HG03103 (cell line): ENCODE data around the gene ARHGAP18.

Source experiments
- ATAC-seq: cut with Tn5 transposase; IDR thresholded peaks from one replicate; pipeline ENCODE4 v1.9.1; 2021; ENCODE audit warnings: low read depth; ENCODE audit not compliant: unreplicated experiment

Gene ARHGAP18

GRCh38 chr6:129671442-129672340, 38.3 kb downstream of the ARHGAP18 start:
- peak; percentile 76 for ATAC-seq

- no peak for ATAC-seq
Observed at GRCh38 chr6:129670634-129671033, 39.3 kb downstream of the ARHGAP18 start.

DNA sequence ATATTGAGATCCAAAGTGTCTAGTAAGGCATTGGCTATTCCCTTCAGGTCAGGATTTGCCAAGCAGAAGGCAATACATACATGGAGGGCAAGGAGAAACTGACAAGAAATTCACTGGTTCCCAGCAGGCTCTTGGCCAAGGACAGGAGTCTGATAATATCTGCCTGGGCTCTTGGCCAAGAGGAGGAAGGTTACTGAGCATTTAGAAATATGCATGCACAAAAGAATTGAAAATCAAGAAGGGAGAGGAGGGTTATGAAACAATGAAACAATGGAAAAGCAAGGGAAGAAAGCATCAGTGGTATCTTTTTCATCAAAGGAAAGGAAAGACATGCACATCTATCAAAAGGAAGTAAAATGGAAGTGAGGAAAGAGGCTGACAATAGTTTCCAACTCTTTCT, 42.4 kb downstream of the ARHGAP18 start:
- ATAC-seq = no peak

DNA sequence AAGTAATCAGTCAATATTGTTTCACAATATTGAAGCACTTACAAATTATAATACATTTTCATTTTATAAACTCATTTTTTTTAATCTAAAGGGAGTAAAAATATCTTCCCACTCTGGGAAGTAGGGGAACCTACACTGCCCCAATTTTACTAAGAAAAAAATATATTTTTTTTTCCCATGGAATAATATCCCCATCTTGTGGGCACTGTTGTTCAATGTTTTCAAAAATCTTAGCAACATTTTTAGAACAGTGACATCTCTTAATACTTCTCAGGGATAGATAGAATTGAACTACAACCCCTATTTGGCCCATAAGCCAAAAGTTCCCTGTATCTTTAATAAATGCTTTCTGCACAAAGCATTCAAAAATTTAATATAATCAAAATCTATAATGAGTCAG, 42.9 kb downstream of the ARHGAP18 start:
- no peak for ATAC-seq

- no peak for ATAC-seq
Observed at GRCh38 chr6:129665555-129665954, 44.4 kb downstream of the ARHGAP18 start.

- no peak for ATAC-seq
Observed at GRCh38 chr6:129663531-129663930, 46.4 kb downstream of the ARHGAP18 start.

DNA sequence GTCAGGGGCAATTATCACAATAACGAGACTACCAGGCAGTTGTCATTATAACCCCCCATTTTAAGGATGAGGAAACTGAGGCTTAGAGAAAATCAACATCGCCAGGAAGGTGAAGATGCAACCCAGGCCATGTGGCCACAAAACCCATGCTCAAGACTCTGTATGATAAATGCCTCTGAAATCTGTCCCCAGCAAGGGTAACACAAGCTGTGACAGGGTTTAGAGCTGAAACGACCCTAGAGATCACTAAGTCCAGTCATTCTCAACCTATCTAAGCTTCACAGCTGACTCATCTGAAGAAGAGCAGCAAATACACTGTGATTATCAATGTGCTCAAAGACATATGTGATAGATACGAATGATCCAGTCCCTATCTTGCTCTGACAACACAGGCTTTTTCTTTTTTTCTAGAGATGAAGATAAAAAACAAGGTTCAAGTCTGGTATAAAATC, 47.0 kb downstream of the ARHGAP18 start:
- peak; percentile 67 for ATAC-seq

- ATAC-seq = peak; percentile 52
Observed at GRCh38 chr6:129662406-129662766, 47.6 kb downstream of the ARHGAP18 start.

DNA sequence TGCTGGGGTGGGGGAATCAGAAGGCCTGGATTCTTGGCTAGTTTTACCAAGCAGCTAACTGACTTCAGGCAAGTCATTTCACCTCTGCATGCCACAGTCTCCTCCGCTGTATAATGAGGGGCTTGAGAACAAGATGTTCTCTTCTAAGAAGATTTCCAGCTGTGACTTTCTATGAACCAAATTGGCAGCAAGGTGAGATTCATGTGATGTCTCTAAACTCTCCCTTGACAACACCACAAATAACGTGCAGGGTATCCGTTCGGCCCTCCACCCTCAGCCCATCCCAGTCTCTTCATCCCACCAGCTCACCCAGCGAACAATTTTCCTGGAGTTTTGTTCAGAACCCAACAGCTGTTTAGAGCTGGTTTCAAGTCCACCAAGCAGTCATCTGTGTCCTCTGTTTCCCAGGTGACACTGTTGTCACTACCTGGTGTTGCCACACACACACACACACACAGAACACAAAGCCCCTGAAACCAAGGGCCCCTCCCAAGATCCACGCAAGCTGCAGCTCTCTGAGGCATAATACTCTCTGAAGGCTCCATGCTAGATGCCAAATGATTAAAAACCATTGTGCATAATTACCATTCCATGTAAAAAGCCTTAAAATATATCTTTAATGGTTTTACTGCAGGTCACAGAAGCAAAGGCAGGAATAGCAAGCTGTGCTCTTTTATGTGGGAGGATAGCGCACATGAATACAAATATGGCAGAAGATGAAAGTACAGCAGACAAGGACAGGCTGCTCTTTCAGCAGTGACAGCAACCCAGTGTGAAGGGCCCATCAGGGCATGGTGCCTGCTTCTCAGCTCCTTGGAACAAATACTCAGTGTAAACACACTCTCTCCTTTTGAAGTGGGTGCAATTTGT, 48.2 kb downstream of the ARHGAP18 start:
- ATAC-seq = peak; percentile 5

GRCh38 chr6:129660346-129660676, 49.7 kb downstream of the ARHGAP18 start:
- no peak for ATAC-seq

GRCh38 chr6:129659590-129660345, 50.2 kb downstream of the ARHGAP18 start:
- no peak for ATAC-seq

DNA sequence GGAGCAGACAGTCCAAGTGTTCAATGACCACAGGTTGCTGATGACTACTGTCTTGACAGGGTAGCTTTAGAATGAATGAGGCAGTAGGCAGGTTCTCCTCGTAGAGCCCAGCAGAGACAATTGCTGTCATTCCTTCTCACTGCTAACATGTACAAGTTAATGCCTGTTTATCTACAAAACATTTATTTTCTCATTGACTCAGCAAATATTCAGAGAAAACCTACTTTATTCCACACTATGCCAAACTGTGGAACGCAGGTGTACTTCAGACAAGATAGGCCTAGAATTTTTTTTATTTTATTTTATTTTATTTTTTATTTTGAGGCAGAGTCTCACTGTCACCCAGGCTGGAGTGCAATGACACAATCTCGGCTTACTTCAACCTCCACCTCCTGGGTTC, 50.8 kb downstream of the ARHGAP18 start:
- no peak for ATAC-seq

DNA sequence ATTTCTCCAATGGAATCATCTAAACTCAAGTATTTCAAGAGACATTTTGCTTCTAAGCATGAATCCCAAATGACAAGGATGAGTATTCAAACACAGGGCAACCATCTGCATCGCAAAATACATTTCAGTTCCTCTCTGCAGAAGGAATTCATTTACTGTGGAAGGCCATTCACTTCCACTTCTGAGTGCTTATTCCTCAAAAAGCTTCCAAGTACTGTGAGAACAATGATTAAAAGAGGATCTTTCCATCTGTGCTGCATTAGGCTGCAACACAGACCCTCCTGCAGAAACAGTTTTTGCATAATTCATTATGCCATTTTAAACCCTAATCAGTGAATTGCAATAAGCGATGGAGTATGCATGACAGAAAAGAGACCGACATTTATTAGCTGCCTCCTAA, 52.5 kb downstream of the ARHGAP18 start:
- no peak for ATAC-seq

DNA sequence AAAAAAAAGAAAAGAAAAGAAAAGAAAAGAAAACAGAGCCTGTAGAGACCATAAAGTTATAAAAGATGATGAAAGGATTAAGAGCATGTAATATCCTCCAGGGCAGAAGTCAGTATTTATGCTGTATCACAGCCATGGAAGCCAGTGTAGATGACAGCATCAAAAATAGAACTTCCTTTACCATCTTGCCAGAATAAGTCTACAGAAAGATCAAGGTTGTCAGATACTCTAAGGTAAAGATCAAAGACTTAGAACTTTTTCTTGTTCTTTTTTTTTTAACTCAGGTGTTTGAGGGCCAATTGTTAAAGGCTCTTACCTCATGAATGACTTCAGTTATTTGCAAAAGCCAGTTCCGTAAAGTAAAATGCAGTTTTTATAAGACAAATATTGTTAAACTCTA, 54.6 kb downstream of the ARHGAP18 start:
- ATAC-seq = no peak

- no peak for ATAC-seq
Observed at GRCh38 chr6:129653746-129654145, 56.2 kb downstream of the ARHGAP18 start.

- no peak for ATAC-seq
Observed at GRCh38 chr6:129653229-129653628, 56.7 kb downstream of the ARHGAP18 start.

DNA sequence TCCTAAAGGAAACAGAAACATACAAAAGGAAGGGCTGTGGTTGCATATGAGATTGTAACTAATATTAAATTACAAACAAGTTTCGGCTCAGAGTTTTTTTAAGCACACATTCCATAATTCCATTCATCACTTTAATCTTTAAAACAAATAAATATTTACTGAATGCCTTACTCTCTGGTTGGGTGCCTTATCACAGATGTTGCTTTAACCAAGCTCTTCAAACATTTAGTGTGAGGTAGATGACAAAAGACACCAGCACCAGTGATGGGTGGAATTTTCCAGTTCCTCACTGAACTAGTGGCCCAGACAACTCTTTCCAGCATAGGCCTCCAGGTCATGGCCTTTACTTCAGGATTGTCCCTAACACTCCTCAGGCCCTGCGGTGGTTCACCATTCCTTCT, 58.7 kb downstream of the ARHGAP18 start:
- ATAC-seq = no peak

- no peak for ATAC-seq
Observed at GRCh38 chr6:129648819-129649491, 61.0 kb downstream of the ARHGAP18 start.

- ATAC-seq = peak; percentile 9
Observed at GRCh38 chr6:129647044-129647443, 62.9 kb downstream of the ARHGAP18 start.

- ATAC-seq = peak; percentile 83
Observed at GRCh38 chr6:129646642-129647041, 63.3 kb downstream of the ARHGAP18 start.
